ENCODE results near the gene SLC1A7. TPM values are rescaled to one million over a fixed set of nuclear protein-coding genes. Genes with fewer than 3 reads are reported as not detected.

SLC1A7 gene
- total RNA-seq, 1 donor from 2014 or later: not detected

GRCh38 chr1:53073287-53073686 lies 69.2 kb downstream of the SLC1A7 start:
- DNase-seq (ENCODE audit: extremely low spot score, unreplicated experiment): no peak
- TF ChIP-seq CTCF (conservative IDR thresholded peaks at IDR 0.05): no peak
- Mint-ChIP-seq H3K9me3 (no peaks in the 10 kb centered on the region), H3K4me1 (ENCODE audit: unreplicated experiment) (no peaks in the 10 kb centered on the region), H3K36me3 (no peaks in the 10 kb centered on the region), H3K27ac (no peak overlapping the region), H3K27me3 (no peaks in the 10 kb centered on the region), H3K4me3 (no peak overlapping the region)

- no peak overlapping the region for H3K27ac Mint-ChIP-seq
- H3K36me3 Mint-ChIP-seq: no peaks in the 10 kb centered on the region
- DNase-seq (ENCODE audit: extremely low spot score, unreplicated experiment): no peak
- H3K4me3 Mint-ChIP-seq: no peak overlapping the region
- no peaks in the 10 kb centered on the region for H3K9me3 Mint-ChIP-seq
- H3K4me1 Mint-ChIP-seq (ENCODE audit: unreplicated experiment): no peaks in the 10 kb centered on the region
- TF ChIP-seq CTCF (conservative IDR thresholded peaks at IDR 0.05): no peak
- H3K27me3 Mint-ChIP-seq: no peaks in the 10 kb centered on the region
Observed at GRCh38 chr1:53071915-53072314, 70.5 kb downstream of the SLC1A7 start.

- Mint-ChIP-seq H3K27ac (no peak overlapping the region), H3K4me1 (ENCODE audit: unreplicated experiment) (no peaks in the 10 kb centered on the region), H3K27me3 (no peaks in the 10 kb centered on the region), H3K9me3 (no peaks in the 10 kb centered on the region), H3K36me3 (no peaks in the 10 kb centered on the region), H3K4me3 (no peak overlapping the region)
- peak; percentile 64 for DNase-seq (ENCODE audit: extremely low spot score, unreplicated experiment)
- no peak for TF ChIP-seq CTCF (conservative IDR thresholded peaks at IDR 0.05)
Observed at GRCh38 chr1:53071167-53071865, 71.1 kb downstream of the SLC1A7 start.

GRCh38 chr1:53070621-53071020 lies 71.8 kb downstream of the SLC1A7 start:
- peak; percentile 64 for DNase-seq (ENCODE audit: extremely low spot score, unreplicated experiment)
- peaks cover 1% of the 10 kb centered on the region for H3K27me3 Mint-ChIP-seq
- H3K4me1 Mint-ChIP-seq (ENCODE audit: unreplicated experiment): no peaks in the 10 kb centered on the region
- no peak for TF ChIP-seq CTCF (conservative IDR thresholded peaks at IDR 0.05)
- H3K36me3 Mint-ChIP-seq: no peaks in the 10 kb centered on the region
- H3K9me3 Mint-ChIP-seq: no peaks in the 10 kb centered on the region
- H3K27ac Mint-ChIP-seq: no peak overlapping the region
- H3K4me3 Mint-ChIP-seq: no peak overlapping the region

GRCh38 chr1:53069663-53070327 lies 72.6 kb downstream of the SLC1A7 start:
- Mint-ChIP-seq H3K27ac (no peak overlapping the region), H3K36me3 (no peaks in the 10 kb centered on the region), H3K4me1 (ENCODE audit: unreplicated experiment) (no peaks in the 10 kb centered on the region), H3K9me3 (no peaks in the 10 kb centered on the region), H3K4me3 (no peak overlapping the region), H3K27me3 (peaks cover 5% of the 10 kb centered on the region)
- no peak for TF ChIP-seq CTCF (conservative IDR thresholded peaks at IDR 0.05)
- peak; percentile 60 for DNase-seq (ENCODE audit: extremely low spot score, unreplicated experiment)
